HG02588 (cell line): Measurements from ENCODE around the gene ARSI.

Source experiments
- ATAC-seq: cut with Tn5 transposase; IDR thresholded peaks from one replicate; pipeline ENCODE4 v1.9.1; 2021; ENCODE audit warnings: mild to moderate bottlenecking, moderate library complexity; ENCODE audit not compliant: unreplicated experiment

Gene ARSI

DNA sequence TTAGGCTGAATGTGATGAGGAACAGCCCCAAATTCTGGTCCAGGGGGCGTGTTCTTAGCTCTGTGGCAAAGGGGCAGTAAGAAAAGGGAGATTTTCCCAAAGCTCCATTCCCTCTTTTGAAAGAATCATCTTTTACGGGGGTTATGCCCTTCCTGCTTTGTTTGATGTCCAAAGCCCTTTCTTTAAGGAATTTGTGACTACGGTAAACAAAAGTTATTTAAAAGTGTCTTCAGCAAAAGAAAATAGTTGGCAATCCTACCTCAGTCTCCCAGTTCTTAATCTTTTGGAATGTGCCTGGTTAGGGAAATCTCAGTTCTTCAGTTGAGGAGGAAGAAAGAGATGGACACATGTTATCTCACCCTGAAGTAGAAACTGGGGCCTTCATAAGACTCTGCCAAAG lies 24.4 kb upstream of the ARSI start:
- no peak for ATAC-seq

DNA sequence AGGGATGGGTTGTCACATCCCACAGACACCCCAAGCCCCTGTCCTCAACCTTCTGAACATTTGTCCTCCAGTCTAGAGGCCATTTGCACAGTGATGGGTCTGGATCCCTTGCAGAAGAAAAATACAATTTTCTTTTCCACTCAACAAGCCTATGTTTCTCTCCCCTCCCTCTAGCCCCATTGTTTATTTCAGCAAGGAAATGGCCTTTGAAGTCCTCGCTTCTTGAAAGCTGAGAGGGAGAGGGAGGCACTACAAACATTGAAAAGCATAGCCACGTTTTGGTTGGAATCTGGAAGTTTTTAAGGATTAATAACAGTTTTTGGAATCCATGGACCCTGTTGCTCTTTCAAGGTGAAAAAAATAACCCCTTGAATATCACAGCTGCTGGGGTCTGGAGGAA lies 24.0 kb upstream of the ARSI start:
- ATAC-seq: no peak

DNA sequence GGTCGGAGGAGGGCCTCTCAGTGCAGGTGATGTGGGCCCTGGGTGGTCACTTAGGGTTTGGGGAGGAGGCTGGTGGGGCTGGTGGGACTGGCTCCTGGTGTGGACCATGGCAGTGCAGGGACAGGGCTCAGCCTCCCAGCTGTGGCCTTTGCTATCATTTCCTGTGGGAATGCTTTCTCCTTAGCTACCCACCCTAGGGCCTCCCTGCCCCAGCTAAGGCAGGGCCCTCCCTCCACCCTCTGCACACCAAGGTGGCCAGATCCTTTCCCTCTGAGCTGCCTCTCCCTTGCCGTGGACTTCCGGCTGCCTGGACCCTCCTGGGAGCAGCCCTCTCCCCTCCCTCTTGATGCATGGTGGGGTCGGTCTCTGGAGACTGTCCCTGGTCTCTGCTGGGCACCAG lies 22.7 kb upstream of the ARSI start:
- no peak for ATAC-seq

DNA sequence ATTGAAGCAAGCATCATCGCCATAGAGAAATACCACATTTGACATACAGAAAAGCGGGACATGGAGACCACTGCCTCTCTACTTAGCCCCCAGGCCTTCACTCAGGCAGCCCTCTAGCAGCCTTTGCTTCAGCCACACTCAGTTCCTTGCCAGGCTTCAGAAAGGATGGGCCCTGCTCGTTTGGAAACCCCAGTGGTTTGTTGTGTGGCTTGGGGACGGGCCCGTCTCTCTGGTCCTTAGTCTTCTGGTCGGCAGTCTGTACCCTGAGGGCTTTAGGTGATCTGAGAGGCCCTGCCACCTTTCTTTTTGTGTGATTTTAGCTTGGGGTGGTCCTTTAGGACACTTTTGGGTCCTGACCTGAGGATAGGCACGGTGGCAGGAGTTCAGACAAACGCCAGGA lies 21.1 kb upstream of the ARSI start:
- ATAC-seq: no peak

DNA sequence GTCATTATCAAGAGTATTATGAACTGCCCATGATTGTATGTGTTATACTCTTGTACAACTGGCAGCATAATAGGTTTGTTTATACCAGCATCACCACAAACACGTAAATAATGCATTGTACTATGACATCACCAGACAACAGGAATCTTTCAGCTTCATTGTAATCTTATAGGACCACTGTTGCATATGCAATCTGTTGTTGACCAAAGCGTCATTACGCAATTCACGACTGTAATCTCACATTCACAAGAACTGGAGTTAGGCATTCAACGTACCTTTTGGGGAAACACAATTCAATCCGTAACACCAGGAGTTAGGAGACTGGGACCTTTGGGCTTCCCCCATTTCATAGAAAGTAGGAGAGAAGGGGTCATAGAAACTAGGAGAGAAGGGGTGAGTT lies 20.4 kb upstream of the ARSI start:
- no peak for ATAC-seq

DNA sequence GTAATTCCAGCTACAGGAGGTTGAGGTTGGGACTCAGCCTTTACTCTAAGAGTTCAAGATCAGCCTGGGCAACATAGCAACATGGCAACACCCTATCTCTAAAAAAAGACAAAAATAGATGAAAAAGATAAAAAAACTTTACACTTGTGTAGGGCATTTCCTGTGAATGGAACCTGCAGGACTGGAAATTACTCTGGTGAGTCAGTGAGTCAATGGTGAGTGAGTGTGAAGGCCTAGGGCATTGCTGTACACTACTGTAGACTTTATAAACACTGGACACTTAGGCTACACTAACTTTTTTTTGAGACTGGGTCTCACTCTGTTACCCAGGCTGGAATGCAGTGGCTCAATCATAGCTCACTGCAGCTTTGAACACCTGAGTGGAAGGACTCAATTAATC lies 19.5 kb upstream of the ARSI start:
- no peak for ATAC-seq

DNA sequence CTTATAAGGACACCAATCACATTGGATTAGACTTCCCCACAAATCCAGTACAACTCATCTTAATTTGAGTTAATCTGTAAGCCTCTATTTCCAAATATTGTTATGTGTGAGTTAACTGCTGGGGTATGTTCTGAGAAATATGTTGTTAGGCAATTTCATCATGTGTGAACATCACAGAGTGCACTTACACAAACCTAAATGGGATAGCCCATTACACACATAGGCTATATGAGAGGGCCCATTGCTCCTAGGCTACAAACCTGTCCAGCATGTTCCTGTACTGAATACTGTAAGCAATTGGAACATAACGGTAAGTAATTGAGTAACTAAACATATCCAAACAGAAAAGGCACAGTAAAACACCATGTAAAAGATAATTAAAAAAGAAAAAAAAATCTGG lies 19.1 kb upstream of the ARSI start:
- ATAC-seq: no peak

DNA sequence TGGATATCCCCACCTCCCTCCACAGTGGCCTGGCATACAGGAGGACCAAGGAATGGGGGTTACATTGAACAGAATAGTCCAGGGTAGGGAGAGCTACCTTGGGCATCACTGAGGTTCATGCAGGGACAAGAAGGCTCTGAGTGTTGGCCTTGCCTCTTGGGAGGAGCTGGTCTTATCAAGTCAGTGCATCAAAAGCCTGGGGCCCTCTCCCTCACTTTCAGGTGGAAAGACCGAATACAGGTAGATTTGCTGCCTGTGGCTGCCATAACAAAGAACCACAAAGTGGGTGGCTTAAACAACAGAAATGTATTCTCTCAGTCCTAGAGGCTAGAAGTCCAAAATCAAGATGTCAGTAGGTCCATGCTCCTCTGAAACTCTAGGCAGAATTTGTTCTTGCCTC lies 18.5 kb upstream of the ARSI start:
- no peak for ATAC-seq

DNA sequence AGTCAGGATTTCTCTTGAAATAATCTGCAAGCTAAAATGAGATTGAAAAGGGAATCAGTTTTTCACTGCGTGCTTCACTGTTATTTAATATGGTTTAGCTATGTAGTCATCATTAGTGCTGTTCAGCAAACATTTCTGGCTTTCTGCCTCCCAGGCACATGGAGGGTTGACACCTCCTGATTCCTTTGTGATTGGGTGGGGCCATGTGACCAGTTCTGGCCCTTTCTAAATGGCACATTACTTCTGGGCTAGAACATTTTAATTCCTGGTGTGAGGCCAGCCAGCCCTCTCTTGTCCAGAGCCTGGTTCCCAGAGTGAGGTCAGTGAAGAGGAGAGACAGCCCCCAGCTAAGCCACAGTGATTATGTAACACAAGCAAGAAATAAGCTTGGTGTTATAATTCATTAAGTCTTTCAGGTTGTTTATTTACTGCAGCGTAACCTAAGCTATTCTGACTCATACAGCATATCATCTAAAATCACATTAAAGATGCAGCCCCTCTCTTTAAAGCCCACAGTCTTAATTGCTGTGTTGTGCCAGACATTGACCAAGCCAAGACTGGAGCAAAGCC lies 17.4 kb upstream of the ARSI start:
- ATAC-seq: no peak

DNA sequence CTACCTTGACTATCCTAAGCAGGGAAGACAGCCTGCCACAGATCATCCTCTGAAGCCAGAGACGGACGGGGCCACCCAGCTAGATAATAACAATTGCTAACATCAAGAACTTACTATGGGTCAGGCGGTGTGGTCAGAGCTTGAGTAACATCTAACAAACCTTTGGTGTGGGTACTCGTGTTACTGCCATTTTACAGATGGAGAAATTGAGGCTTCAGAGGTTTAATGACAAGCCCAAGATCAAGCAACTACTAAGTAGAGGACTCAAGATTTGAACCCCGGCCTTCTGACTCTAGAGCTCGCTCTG lies 16.7 kb upstream of the ARSI start:
- no peak for ATAC-seq

DNA sequence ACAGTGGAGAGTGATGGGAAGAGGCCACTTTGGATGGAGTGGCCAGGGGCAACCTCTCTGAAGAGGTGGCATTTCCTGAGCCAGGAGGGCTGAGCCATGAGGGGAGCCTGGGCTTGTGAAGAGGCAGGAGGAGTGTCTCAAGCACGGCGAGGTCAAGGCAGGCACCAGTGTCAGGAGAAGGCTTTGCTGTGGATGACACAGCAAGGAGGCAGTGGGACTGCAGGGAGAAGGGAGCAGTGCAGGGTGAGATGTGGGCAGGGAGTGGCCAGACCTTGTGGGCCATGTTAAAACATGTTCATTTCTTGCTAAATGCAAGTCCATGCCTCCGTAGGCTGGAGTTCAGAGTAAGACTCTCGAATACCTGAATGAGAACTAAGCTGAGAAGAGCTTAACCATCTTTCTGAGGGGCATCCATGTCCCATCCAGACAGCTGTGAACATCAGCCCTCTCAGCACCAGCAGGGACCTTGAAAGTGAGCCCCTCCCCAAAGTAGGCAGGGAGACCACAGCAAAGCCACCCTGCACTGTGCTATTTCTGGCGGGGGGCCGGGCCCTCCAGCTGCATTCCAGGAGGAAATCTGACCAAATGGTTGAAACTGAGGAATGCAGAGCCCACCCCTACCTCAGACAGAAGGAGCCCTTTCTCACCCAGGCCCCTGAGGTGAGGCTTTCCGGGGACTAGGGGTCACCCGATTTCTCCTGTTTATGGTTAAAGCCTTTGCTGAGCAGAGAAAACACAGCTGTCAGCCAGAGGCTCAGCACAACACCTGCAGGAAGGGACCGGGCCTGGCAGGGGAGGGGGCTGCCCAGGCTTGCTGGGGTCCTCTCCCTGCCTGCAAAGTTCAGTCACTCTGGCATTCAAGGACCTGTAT lies 16.1 kb upstream of the ARSI start:
- ATAC-seq: no peak

DNA sequence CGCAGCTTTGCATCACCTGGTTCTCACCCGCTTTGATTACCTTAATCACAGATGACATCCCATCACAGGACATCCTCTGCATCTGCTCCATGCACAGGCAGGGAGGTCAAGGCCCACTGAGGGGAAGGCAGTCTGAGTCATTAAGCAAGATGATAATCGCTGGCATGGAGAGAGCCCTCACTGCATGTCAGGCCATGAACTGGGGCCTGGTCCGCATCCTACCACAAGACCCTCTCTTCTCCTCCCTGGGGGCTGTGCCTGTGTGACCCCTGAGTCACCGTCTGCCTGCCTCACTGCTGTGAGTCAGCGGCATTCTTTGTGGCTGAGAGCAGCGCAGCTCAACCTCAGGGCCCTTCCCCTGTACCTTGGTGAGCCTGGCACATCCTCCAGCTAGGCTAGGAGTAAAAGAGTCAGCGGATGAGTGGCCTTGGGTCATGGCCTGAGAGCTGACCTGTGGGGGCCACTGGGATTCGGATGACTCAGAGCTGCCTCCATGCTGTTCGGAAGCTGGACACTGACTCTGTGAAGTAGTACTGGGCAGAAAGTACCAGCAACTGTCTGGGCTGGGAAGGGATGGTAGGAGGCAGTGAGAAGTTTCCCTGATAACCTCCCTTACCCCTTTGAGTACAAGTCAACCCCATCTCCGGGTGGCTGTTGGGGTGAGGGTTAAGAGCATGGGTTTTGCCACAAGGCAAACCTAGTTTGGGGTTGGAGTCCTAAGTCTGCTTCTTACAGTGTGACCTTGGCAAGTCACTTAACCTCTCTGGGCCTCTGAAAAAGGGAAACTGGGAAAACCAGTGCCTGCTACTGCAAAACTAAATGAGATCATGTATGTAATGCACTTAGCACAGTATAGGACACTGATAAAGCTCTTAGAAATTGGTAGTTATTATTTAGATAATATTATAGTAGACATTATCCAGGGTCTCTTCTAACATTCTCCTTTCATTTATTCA lies 14.6 kb upstream of the ARSI start:
- no peak for ATAC-seq

DNA sequence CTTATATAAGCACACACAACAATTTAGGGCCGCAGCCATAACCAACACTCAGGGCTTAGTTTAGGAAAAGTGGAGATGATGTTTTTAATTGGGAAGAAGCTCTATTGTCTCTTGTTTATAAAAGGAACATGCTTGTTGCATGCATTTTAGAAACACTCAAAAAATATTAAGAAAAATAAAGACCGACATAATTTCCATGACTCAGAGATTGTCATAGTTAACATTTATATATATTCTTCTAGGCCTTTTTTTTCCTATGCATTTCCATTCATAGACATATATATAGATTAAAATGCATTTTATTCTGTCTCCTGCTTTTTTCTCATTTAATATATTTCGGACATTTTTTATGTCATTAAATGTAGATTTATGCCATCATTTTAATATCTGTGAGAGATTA lies 13.6 kb upstream of the ARSI start:
- no peak for ATAC-seq

DNA sequence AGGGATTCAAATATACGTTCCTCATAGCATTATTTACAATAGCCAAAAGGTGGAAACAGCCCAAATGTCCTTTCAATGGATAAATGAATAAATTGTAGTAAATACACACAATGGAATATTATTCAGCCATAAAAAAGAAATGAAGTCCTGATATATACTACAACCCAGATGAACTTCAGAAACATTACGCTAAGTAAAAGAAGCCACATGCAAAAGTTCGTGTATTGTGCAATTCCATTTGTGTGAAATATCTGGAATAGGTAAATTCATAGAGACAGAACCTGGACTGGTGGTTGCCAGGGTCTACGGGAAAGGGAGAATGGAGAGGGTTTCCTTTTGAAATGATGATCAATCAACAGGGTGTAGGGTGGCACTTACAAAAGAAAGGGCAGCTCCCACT lies 12.5 kb upstream of the ARSI start:
- no peak for ATAC-seq

DNA sequence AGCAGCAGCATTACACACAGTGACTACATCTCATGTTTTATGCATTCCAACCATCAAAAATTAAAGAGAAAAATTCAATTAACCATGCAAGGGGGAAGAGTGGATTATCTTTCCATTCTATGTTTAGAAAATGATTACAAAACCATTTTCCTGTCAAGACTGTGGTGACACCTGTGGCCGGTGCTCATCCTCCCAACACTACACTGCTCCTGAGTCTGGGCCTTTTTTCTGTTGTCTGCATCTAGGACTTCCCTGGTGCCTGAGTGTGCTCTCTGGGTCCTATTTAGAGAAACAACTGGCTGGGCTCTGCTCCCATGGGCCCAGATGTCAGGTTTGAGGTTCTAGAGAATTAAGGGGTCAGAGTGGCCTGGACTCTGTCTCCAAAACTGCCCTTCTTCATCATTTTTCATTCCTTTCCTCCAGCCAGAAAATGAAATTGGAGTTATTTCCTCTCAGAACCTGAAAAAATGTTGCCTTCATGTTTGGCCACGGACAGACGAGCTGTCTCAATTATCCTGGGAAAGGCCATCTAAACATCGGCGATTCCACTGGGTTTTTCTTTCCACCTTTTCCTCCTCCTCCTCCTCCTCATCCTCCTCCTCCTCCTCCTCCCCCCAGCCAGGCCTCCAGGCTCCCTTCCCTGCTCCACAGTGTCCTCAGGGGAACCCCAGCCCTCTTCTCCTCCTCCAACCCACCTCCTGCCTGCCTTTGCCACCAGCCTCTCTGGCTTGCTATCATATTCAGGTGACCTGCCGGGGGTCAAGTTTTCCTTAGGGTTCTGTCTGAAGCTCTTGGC lies 11.4 kb upstream of the ARSI start:
- no peak for ATAC-seq

DNA sequence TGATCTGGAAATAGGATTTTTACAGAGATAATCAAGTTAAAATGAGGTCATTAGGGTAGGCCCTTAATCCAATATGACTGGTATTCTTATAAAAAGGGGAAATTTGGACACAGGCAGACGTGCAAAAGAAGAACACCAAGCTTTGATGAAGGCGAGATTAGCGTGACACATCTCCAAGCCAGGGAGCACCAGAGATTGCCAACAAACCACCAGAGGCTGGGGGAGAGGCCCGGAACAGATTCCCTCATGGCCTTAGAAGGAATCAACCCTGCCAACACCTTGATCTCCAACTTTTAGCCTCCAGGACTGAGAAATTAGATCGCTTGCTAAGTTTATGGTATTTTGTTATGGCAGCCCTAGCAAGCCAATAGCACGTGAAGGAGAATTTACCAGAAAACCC lies 10.8 kb upstream of the ARSI start:
- no peak for ATAC-seq

DNA sequence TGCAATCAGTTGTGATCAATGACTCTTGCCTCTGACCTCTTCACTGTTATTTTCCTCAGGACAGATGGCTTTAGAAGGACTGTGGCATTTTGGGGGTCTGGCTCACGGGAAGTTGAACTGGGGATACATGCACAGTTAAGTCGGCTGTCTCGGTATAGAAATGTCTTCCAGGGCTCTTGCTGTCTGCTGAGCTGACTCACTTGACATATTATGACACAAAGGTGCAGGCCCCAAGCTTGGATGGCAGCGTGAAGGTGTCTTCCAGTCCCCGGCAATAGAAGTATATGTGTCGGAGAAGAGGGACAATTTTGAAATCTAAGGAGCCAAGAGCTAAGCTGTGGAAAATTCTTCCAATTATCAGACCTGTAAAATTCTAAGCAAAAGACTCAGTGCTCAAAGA lies 9.8 kb upstream of the ARSI start:
- no peak for ATAC-seq

DNA sequence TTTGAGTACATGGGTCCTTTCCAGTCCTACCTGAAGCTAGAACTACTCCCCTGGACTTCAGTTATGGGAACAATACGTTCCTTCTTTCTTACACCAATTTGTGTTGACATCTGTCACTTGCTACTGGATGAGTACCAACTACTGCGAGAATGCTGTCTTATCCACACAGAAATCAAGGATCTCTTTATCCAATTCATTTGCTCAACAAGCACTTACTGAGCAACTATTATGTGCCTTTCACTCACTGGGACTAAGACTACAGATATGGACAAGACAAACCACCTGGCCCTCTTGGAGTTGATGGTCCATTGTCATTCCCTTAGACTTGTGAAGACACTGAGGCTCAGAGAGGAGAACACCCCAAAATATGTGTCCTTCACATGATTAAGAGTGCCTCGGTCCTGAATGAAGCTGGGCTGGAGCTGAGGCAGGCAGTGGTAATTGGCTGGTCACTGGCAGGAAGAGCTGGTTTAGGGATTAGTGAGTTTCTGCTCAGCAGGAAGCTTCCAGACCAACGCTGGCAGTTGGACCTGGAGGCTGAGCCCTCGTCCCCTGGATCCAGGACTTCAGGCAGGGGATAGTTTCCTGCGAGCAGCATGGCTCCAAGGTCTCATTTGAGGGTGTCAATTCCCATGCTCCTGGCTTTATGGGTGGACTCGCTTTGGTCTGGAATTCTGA lies 8.4 kb upstream of the ARSI start:
- ATAC-seq: no peak

DNA sequence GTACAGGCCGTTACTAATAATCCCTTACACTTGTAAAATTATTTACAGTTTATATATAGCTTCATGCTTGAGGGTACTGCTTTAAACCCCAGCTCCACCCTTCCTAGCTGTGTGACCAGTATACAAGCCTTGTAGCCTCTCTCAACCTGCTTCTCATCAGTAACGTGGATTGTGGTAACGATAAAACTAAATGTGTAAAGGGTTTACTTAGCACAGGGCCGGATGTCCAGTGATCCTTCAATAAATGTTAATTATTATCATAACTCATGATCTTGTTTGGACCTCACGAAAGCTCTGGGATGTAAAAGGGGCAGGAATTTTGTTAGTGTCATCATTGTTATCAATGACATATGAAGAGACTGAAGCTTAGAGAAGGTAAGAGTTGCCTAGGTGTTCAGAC lies 7.5 kb upstream of the ARSI start:
- no peak for ATAC-seq

DNA sequence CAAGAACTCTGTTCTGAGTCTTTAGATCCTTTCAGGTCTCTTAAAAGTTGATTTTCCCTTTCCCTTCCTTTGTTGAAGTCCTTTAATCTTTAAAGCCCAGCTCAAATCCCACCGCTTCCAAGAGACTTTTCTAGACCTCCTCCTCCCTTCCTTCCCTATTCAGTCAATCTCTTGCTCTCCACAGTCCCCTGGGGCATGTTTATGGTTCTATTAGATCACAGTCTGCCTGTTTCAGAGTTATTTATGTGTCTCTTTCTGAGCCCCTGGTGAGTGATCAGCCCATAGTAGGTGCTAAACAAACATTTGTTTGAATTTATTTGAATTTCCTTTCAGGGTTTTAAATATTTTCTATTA lies 7.2 kb upstream of the ARSI start:
- ATAC-seq: no peak
